Uterus (tissue), 2 donors: Measurements from ENCODE around the gene RSBN1L.

Experiments
- POLR2A ChIP-seq, 2 donors: fragments of 450-650 bp; IDR thresholded peaks; one replicate each; pipeline ENCODE4 v1.6.1; 2016; ENCODE audit warnings: antibody characterized with exemption in 2 of 2, mild to moderate bottlenecking in 1 of 2, moderate library complexity in 1 of 2
- TF ChIP-seq, protein P1 (sequence below), 4 experiments: fragments of 200-600 bp in 2 of 4; fragments of 450-650 bp in 2 of 4; sonication (generic) in 2 of 4; IDR thresholded peaks; one replicate each; pipeline ENCODE4 v1.5.1; 2016 to 2019; ENCODE audit warnings: antibody characterized with exemption in 4 of 4, mild to moderate bottlenecking in 2 of 4, moderate library complexity in 1 of 4

DNA sequence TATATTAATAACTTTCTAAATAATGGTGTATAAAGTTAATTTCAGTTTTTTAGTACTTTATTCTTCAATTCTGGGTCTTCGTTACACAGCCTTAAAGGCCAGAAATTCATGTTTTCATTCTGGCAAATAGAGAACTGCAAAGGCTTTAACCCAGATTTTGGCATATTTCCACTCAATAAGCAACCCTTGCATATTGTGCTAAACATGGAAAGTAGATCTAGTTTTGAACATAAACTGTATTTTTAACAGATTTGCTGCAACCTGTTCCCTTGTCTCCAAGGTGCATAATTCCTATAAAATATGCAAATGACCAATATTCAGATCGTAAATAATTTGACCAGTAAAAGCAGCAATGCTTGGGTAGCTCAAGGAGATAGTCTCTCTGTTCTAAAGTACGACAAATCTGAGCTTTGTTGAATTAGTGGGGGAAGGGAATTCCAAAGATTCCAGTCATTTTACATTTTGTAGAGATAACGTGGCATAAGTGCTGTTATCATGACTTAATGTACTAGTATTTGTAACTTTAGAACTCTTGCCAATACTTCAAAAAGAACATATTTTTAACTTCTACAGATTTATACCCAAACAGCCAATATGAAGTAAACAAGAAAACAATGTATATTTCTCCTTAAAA, 46.4 kb upstream of the RSBN1L start:
- TF ChIP-seq, protein P1, sequence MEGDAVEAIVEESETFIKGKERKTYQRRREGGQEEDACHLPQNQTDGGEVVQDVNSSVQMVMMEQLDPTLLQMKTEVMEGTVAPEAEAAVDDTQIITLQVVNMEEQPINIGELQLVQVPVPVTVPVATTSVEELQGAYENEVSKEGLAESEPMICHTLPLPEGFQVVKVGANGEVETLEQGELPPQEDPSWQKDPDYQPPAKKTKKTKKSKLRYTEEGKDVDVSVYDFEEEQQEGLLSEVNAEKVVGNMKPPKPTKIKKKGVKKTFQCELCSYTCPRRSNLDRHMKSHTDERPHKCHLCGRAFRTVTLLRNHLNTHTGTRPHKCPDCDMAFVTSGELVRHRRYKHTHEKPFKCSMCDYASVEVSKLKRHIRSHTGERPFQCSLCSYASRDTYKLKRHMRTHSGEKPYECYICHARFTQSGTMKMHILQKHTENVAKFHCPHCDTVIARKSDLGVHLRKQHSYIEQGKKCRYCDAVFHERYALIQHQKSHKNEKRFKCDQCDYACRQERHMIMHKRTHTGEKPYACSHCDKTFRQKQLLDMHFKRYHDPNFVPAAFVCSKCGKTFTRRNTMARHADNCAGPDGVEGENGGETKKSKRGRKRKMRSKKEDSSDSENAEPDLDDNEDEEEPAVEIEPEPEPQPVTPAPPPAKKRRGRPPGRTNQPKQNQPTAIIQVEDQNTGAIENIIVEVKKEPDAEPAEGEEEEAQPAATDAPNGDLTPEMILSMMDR (IDR thresholded peaks at IDR 0.05), result no peak
- no peak for TF ChIP-seq POLR2A (IDR thresholded peaks at IDR 0.05)
